Measurements from ENCODE around the gene STXBP4. TPM values are rescaled to one million over a fixed set of nuclear protein-coding genes. Genes with fewer than 3 reads are reported as not detected.

Gene STXBP4
- total RNA-seq, 5 donors from 2014 or later (not counting 1 experiment from before 2014, with no cell fraction given), result 5.7 to 10.6 (median 9.1) TPM

DNA sequence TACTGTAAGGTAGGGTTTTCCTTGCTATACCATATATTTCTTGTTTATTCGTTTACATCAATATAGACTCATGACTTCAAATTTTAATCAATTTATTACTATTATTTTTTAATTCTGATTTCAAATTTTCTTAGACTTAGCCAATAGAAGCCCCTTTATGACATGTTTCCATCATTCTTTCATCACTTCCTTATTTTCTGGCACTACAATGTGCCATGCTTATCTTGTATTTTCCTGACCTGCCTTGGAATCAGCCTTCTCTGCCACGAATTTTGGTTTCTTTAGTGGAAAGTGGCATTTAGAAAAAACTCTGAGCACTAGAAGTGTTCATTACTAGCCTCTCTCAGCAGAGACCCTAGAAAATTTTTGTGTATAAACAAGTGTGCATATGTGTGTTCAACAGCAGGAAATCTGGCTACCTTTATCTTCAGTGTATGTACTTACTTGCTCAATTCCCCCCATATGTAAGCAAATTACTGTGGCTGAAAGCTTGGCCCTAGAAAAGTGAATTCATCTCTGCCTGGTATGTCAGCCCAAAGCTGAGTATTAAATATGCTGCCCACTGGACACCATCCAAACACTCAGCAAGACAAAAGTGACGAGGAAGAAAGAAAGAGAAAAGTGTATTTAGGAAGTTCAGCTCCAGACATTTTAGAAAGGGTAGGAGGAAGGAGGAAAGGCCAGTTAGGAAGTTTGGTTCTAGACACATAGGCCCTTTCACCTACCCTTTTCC lies 4.0 kb downstream of the STXBP4 start:
- H3K9me3 ChIP-seq, result no peaks in the 10 kb centered on the region
- DNase-seq (no peak), ATAC-seq (replicated peaks in 1 of 4) (no peak)
- Mint-ChIP-seq H3K27ac (no peak overlapping the region), H3K36me3 (peaks cover 6% of the 10 kb centered on the region), H3K4me1 (peaks cover 9 to 11% (median 10%) of the 10 kb centered on the region in 3 donors), H3K4me3 (no peak overlapping the region), H3K9me3 (no peaks in the 10 kb centered on the region), H3K27me3 (no peaks in the 10 kb centered on the region)
- POLR2A ChIA-PET, result interaction anchor here (0.6 to 0.9 kb wide), 2 partner anchors 12 to 556 kb away, joined by 4 to 9 read pairs; no protein-coding TSS in a partner anchor
- peaks cover 9 to 12% of the 10 kb centered on the region in 2 experiments for H3K4me1 ChIP-seq (ENCODE audit: control insufficient read depth in 1 of 2, extremely low read depth in 1 of 2, insufficient read depth in 2 of 2, low read length in 2 of 2)
- peaks cover 0 to 4% of the 10 kb centered on the region in 2 donors for H3K36me3 ChIP-seq (ENCODE audit: control insufficient read depth in 2 of 2, extremely low read depth in 1 of 2, insufficient read depth in 1 of 2, low read length in 1 of 2)
- H3K4me3 ChIP-seq (ENCODE audit: control insufficient read depth in 1 of 2, extremely low read depth in 1 of 2, low read length in 1 of 2), result no peak overlapping the region
- no CpG with 5 or more reads among the region's 3 CpGs for WGBS (ENCODE audit: insufficient coverage)
- H3K27ac ChIP-seq (ENCODE audit: low read length), result no peak overlapping the region
- CTCF ChIA-PET, result interaction anchor here in 1 of 2 donors (2.0 kb wide), 1 partner anchor 20 kb away, joined by 7 read pairs; no protein-coding TSS in a partner anchor
- no peaks in the 10 kb centered on the region for H3K27me3 ChIP-seq (replicated peaks in 1 of 2; ENCODE audit: control insufficient read depth in 2 of 2, extremely low read depth in 1 of 2, insufficient read depth in 2 of 2, low read length in 1 of 2)

DNA sequence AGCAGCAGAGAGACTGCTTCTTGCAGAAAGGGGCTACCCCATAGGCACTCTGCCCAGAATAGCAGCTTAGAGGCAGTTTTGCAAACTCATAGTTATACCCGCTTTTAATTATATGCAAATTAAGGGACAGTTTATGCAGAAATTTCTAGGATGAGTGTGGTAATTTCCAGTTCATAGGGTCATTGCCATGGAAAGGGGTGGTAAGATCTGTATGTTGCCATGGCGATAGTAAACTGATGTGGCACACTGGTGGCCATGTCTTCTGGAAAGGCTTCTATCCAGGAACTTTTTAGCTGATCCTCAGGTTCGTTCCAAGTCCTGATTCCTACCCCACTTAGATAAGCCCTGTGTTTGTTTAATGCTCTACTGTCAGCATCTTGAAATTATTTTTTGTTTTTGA lies 6.2 kb downstream of the STXBP4 start:
- DNase-seq (no peak), ATAC-seq (replicated peaks in 1 of 4) (no peak)
- peaks cover under 1 to 4% of the 10 kb centered on the region in 2 experiments for H3K4me1 ChIP-seq (ENCODE audit: control insufficient read depth in 1 of 2, extremely low read depth in 1 of 2, insufficient read depth in 2 of 2, low read length in 2 of 2)
- Mint-ChIP-seq H3K36me3 (peaks cover 14% of the 10 kb centered on the region), H3K27ac (no peak overlapping the region), H3K4me1 (peaks cover 6 to 9% (median 8%) of the 10 kb centered on the region in 3 donors), H3K4me3 (no peak overlapping the region), H3K27me3 (no peaks in the 10 kb centered on the region), H3K9me3 (peaks cover 0 to 5% (median 5%) of the 10 kb centered on the region in 3 donors)
- H3K9me3 ChIP-seq, result no peaks in the 10 kb centered on the region
- WGBS (ENCODE audit: insufficient coverage), result 100% methylated on average over 2 of the region's 3 CpGs
- peaks cover 0 to 4% of the 10 kb centered on the region in 2 donors for H3K36me3 ChIP-seq (ENCODE audit: control insufficient read depth in 2 of 2, extremely low read depth in 1 of 2, insufficient read depth in 1 of 2, low read length in 1 of 2)
- no peaks in the 10 kb centered on the region for H3K27me3 ChIP-seq (replicated peaks in 1 of 2; ENCODE audit: control insufficient read depth in 2 of 2, extremely low read depth in 1 of 2, insufficient read depth in 2 of 2, low read length in 1 of 2)
- ChIA-PET CTCF (interaction anchor here (0.5 to 1.0 kb wide), 2 partner anchors 10 to 16 kb away, joined by 3 read pairs; no protein-coding TSS in a partner anchor), POLR2A (interaction anchor here in 1 of 2 donors (0.5 kb wide), 1 partner anchor 654 kb away, joined by 3 read pairs; no protein-coding TSS in a partner anchor)
- no peak overlapping the region for H3K4me3 ChIP-seq (ENCODE audit: control insufficient read depth in 1 of 2, extremely low read depth in 1 of 2, low read length in 1 of 2)
- H3K27ac ChIP-seq (ENCODE audit: low read length), result no peak overlapping the region

DNA sequence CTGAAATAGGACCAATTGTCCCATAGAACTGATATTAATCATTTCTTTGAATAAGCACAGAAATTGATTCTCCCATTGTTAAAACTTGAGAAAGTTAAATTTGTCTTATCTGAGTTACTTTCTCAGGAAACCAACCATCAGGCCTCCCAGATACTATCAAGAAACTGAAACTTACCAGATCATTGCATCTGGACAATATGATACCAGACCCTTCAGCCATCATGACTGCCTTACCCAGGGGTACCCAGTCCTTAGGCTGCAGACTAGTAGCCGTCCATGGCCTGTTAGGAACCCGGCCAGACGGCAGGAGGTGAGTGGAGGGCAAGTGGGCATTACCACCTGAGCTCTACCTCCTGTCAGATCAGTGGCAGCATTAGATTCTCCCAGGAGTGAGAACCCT lies 7.8 kb downstream of the STXBP4 start:
- POLR2A ChIA-PET, result no interaction called here
- Mint-ChIP-seq H3K9me3 (peaks cover 0 to 16% (median 6%) of the 10 kb centered on the region in 3 donors), H3K27me3 (no peaks in the 10 kb centered on the region), H3K4me3 (no peak overlapping the region), H3K27ac (no peak overlapping the region), H3K4me1 (peaks cover 6 to 8% (median 7%) of the 10 kb centered on the region in 3 donors), H3K36me3 (peaks cover 15% of the 10 kb centered on the region)
- no peaks in the 10 kb centered on the region for H3K4me1 ChIP-seq (ENCODE audit: control insufficient read depth in 1 of 2, extremely low read depth in 1 of 2, insufficient read depth in 2 of 2, low read length in 2 of 2)
- 94% methylated on average over 3 of the region's 3 CpGs for WGBS (ENCODE audit: insufficient coverage)
- peaks cover 0 to 4% of the 10 kb centered on the region in 2 donors for H3K36me3 ChIP-seq (ENCODE audit: control insufficient read depth in 2 of 2, extremely low read depth in 1 of 2, insufficient read depth in 1 of 2, low read length in 1 of 2)
- ATAC-seq (replicated peaks in 1 of 4) (no peak), DNase-seq (no peak)
- CTCF ChIA-PET, result no interaction called here
- no peak overlapping the region for H3K4me3 ChIP-seq (ENCODE audit: control insufficient read depth in 1 of 2, extremely low read depth in 1 of 2, low read length in 1 of 2)
- no peaks in the 10 kb centered on the region for H3K9me3 ChIP-seq
- no peaks in the 10 kb centered on the region for H3K27me3 ChIP-seq (replicated peaks in 1 of 2; ENCODE audit: control insufficient read depth in 2 of 2, extremely low read depth in 1 of 2, insufficient read depth in 2 of 2, low read length in 1 of 2)
- H3K27ac ChIP-seq (ENCODE audit: low read length), result no peak overlapping the region

DNA sequence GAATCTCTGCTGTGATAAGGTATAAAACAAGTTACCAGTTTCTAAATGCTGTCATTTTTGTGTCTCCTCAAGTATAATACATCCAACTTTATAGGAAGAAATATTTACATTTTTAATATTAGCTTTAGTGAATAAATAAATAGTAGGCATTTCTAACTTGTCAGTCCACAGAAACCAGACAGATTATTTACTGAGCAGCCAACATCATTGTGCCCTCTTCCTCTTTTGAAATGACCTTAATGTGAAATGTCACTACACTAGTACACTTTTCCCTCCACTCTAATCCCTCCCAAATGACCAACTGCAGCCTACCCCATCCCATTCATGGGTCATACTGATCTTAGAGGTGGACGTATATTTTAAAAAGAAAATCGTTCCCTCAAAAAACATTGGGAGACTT lies 9.2 kb downstream of the STXBP4 start:
- Mint-ChIP-seq H3K27me3 (no peaks in the 10 kb centered on the region), H3K4me1 (peaks cover 5 to 7% (median 6%) of the 10 kb centered on the region in 3 donors), H3K36me3 (peaks cover 16% of the 10 kb centered on the region), H3K9me3 (peaks cover 0 to 16% (median 6%) of the 10 kb centered on the region in 3 donors), H3K27ac (no peak overlapping the region), H3K4me3 (no peak overlapping the region)
- CTCF ChIA-PET, result no interaction called here
- H3K27ac ChIP-seq (ENCODE audit: low read length), result no peak overlapping the region
- no peaks in the 10 kb centered on the region for H3K9me3 ChIP-seq
- no peak for ATAC-seq (replicated peaks in 1 of 4)
- no peaks in the 10 kb centered on the region for H3K27me3 ChIP-seq (replicated peaks in 1 of 2; ENCODE audit: control insufficient read depth in 2 of 2, extremely low read depth in 1 of 2, insufficient read depth in 2 of 2, low read length in 1 of 2)
- H3K4me1 ChIP-seq (ENCODE audit: control insufficient read depth in 1 of 2, extremely low read depth in 1 of 2, insufficient read depth in 2 of 2, low read length in 2 of 2), result no peaks in the 10 kb centered on the region
- POLR2A ChIA-PET, result no interaction called here
- peaks cover 0 to 4% of the 10 kb centered on the region in 2 donors for H3K36me3 ChIP-seq (ENCODE audit: control insufficient read depth in 2 of 2, extremely low read depth in 1 of 2, insufficient read depth in 1 of 2, low read length in 1 of 2)
- DNase-seq, result no peak
- H3K4me3 ChIP-seq (ENCODE audit: control insufficient read depth in 1 of 2, extremely low read depth in 1 of 2, low read length in 1 of 2), result no peak overlapping the region
- no CpG with 5 or more reads among the region's 2 CpGs for WGBS (ENCODE audit: insufficient coverage)

DNA sequence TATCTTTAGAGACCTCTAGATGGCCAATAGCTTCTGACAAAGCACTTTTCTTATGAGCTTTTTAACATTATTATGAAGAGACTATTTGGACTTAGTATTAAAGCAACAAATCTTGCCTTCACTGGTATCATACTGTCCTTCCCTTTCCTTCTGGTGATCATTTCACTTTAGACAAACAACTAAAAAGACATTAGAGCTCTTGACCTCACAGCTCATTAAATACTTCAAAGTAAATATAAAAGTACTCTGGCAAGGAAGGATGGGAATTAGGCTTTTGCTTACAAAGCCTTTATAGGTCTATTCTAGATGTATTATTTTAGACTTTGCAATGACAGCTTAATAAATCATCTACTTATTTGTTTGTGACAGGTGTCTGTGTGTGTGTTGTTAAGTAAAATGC lies 11.1 kb downstream of the STXBP4 start:
- Mint-ChIP-seq H3K36me3 (peaks cover 14% of the 10 kb centered on the region), H3K4me1 (peaks cover 5 to 7% (median 6%) of the 10 kb centered on the region in 3 donors)
- POLR2A ChIA-PET, result interaction anchor here in 1 of 2 donors (0.6 kb wide), 1 partner anchor 18 kb away, joined by 3 read pairs; no protein-coding TSS in a partner anchor

DNA sequence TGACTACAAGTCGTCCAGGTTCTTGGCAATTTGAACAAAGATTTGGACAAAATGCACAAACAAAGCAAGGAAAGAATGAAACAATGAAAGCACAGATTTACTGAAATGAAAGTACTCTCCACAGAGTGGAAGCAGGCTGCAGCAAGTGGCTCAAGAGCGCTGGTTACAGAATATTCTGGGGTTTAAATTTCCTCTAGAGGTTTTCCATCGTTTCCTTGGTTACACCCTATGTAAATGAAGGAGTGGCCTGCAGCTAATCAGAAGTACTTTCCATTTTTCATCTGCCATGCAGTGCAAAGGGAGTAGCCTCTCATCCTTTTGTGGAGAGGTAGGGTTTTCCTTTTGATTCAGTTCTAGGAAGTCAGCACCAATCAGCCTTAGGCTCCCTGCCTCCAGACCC lies 11.8 kb downstream of the STXBP4 start:
- ChIA-PET CTCF (no interaction called here), POLR2A (no interaction called here)
- no peaks in the 10 kb centered on the region for H3K36me3 ChIP-seq (ENCODE audit: control insufficient read depth in 2 of 2, extremely low read depth in 1 of 2, insufficient read depth in 1 of 2, low read length in 1 of 2)
- H3K4me3 ChIP-seq (ENCODE audit: control insufficient read depth in 1 of 2, extremely low read depth in 1 of 2, low read length in 1 of 2), result no peak overlapping the region
- WGBS (ENCODE audit: insufficient coverage), result no CpG with 5 or more reads among the region's 3 CpGs
- Mint-ChIP-seq H3K4me3 (no peak overlapping the region), H3K36me3 (peaks cover 14% of the 10 kb centered on the region), H3K27ac (no peak overlapping the region), H3K27me3 (no peaks in the 10 kb centered on the region), H3K9me3 (peaks cover 0 to 16% (median 6%) of the 10 kb centered on the region in 3 donors), H3K4me1 (peaks cover 5 to 7% (median 6%) of the 10 kb centered on the region in 3 donors)
- no peak for ATAC-seq (replicated peaks in 1 of 4)
- H3K27ac ChIP-seq (ENCODE audit: low read length), result no peak overlapping the region
- H3K4me1 ChIP-seq (ENCODE audit: control insufficient read depth in 1 of 2, extremely low read depth in 1 of 2, insufficient read depth in 2 of 2, low read length in 2 of 2), result no peaks in the 10 kb centered on the region
- no peak for DNase-seq
- H3K9me3 ChIP-seq, result no peaks in the 10 kb centered on the region
- H3K27me3 ChIP-seq (replicated peaks in 1 of 2; ENCODE audit: control insufficient read depth in 2 of 2, extremely low read depth in 1 of 2, insufficient read depth in 2 of 2, low read length in 1 of 2), result no peaks in the 10 kb centered on the region

More for the DNA sequence above, 11.1 kb downstream of the STXBP4 start:
- H3K9me3 Mint-ChIP-seq, result peaks cover 0 to 16% (median 6%) of the 10 kb centered on the region in 3 donors
- DNase-seq (no peak), ATAC-seq (replicated peaks in 1 of 4) (no peak)
- Histone ChIP-seq H3K9me3 (no peaks in the 10 kb centered on the region), H3K4me3 (ENCODE audit: control insufficient read depth in 1 of 2, extremely low read depth in 1 of 2, low read length in 1 of 2) (no peak overlapping the region), H3K27me3 (replicated peaks in 1 of 2; ENCODE audit: control insufficient read depth in 2 of 2, extremely low read depth in 1 of 2, insufficient read depth in 2 of 2, low read length in 1 of 2) (no peaks in the 10 kb centered on the region), H3K27ac (ENCODE audit: low read length) (no peak overlapping the region), H3K4me1 (ENCODE audit: control insufficient read depth in 1 of 2, extremely low read depth in 1 of 2, insufficient read depth in 2 of 2, low read length in 2 of 2) (no peaks in the 10 kb centered on the region), H3K36me3 (ENCODE audit: control insufficient read depth in 2 of 2, extremely low read depth in 1 of 2, insufficient read depth in 1 of 2, low read length in 1 of 2) (no peaks in the 10 kb centered on the region)
- H3K4me3 Mint-ChIP-seq, result no peak overlapping the region
- no peaks in the 10 kb centered on the region for H3K27me3 Mint-ChIP-seq
- H3K27ac Mint-ChIP-seq, result no peak overlapping the region
- CTCF ChIA-PET, result interaction anchor here in 1 of 2 donors (0.6 to 1.0 kb wide), 2 partner anchors 14 to 377 kb away, joined by 3 to 4 read pairs; no protein-coding TSS in a partner anchor

All from T-cell (primary cell).